Measurements from ENCODE around the gene GIT2.

GRCh38 chr12:109919456-109919855, 76.7 kb downstream of the GIT2 start:
- TF ChIP-seq CTCF (conservative IDR thresholded peaks at IDR 0.05; ENCODE audit: low read depth in 2 of 2) (no peak), EZH2phosphoT487 (IDR thresholded peaks at IDR 0.05; ENCODE audit: unreplicated experiment) (no peak), REST (IDR thresholded peaks at IDR 0.05; ENCODE audit: unreplicated experiment) (no peak), EZH2 (IDR thresholded peaks at IDR 0.05; ENCODE audit: low read depth, unreplicated experiment) (no peak), POLR2AphosphoS5 (IDR thresholded peaks at IDR 0.05; ENCODE audit: low read depth) (no peak), JUNB (IDR thresholded peaks at IDR 0.05; ENCODE audit: unreplicated experiment) (no peak), CREB1 (CRISPR knock-in tag; IDR thresholded peaks at IDR 0.05; ENCODE audit: low read depth) (no peak), NANOG (IDR thresholded peaks at IDR 0.05; ENCODE audit: borderline replicate concordance) (no peak), ZNF114 (CRISPR knock-in tag; IDR thresholded peaks at IDR 0.05) (no peak)

Measured in GM23338 (cell line).